ENCODE results near the gene AFF3.

GRCh38 chr2:99940963-99941362 lies 201.4 kb downstream of the AFF3 start:
- TF ChIP-seq POLR2A (IDR thresholded peaks at IDR 0.05; ENCODE audit: low read depth, low read length) (no peak), CTCF (conservative IDR thresholded peaks at IDR 0.05; ENCODE audit: low read depth, low read length) (no peak), NFE2L2 (IDR thresholded peaks at IDR 0.05; ENCODE audit: low read depth, low read length) (no peak)

Measured in IMR-90 (cell line).